ENCODE results near the gene ADGRL2.

DNA sequence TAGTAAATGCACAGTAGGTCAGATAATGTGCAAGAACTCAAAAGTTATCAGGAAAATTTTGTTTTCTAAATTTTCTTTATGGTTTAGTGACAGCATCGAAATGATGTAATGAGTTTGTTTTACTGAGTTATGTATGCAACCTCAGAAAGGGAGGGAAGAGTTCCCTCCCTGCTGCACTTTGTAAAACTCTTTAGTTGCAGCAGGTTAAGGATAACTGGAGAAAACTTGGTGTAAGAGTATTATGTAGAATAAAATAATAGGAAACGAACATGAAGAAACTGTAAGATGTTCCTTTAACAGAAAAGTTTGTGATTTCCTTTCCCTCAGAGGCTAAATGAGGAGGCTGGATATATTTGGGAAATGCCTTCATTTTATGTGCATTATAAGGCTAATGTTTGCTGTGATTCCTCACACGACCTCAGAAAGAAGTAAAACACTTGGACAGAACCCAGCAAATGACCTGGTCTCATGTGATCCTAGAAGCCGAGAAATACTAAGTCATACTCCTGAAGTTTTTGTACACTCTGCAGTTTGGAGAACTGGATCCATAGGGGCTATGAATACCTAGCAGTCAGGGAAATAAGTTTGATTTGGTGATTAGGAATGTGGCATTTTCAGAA lies 35.4 kb downstream of the ADGRL2 start:
- TF ChIP-seq, protein P1, sequence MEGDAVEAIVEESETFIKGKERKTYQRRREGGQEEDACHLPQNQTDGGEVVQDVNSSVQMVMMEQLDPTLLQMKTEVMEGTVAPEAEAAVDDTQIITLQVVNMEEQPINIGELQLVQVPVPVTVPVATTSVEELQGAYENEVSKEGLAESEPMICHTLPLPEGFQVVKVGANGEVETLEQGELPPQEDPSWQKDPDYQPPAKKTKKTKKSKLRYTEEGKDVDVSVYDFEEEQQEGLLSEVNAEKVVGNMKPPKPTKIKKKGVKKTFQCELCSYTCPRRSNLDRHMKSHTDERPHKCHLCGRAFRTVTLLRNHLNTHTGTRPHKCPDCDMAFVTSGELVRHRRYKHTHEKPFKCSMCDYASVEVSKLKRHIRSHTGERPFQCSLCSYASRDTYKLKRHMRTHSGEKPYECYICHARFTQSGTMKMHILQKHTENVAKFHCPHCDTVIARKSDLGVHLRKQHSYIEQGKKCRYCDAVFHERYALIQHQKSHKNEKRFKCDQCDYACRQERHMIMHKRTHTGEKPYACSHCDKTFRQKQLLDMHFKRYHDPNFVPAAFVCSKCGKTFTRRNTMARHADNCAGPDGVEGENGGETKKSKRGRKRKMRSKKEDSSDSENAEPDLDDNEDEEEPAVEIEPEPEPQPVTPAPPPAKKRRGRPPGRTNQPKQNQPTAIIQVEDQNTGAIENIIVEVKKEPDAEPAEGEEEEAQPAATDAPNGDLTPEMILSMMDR (IDR thresholded peaks at IDR 0.05): no peak
- no peak for TF ChIP-seq POLR2A (IDR thresholded peaks at IDR 0.05)
